ENCODE measurements around the gene ANTXR1.

Gene ANTXR1

GRCh38 chr2:69291721-69292120 is 278.7 kb downstream of the ANTXR1 start:
- no peak for DNase-seq

DNA sequence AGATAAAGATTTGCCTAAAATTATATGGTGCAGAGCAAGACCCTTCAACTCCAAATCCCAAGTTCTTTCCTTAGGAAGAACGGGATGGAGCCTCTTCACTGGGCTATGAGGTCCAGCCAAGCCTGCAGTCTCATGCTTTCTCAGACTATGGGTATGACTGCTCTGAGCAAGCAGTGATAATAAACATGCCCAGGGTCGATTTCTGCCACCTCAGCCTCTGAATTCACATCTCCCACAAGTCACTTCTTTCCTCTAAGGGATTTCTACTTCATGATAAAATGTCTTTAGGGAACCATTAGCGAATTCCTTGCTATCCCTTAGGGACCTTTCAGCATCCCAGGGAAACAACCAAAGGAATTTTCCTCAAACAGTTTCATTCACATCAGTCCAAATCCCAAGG is 279.3 kb downstream of the ANTXR1 start:
- no peak for DNase-seq

- no peak for DNase-seq
Observed at GRCh38 chr2:69296421-69296820, 283.4 kb downstream of the ANTXR1 start.

GRCh38 chr2:69297216-69297615 is 284.2 kb downstream of the ANTXR1 start:
- DNase-seq: no peak

DNA sequence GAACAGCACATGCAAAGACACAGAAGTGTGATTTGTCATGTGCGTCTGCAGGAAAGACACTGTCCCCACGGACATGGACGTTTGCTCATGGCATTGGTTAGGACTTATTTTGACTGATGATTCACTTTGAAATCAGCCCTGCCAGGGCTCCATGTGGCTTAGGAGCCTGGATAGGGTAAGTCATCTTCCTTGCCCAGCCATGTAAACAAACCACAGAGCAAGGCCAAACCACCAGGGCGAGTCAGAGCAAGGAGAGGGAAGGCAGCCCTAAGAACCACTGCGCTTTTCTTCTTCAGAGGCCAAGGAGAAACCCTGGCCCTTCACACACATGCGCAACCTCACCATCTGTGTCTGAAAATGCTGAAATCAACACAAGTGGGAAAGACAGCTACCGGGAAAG is 285.3 kb downstream of the ANTXR1 start:
- DNase-seq: no peak

DNA sequence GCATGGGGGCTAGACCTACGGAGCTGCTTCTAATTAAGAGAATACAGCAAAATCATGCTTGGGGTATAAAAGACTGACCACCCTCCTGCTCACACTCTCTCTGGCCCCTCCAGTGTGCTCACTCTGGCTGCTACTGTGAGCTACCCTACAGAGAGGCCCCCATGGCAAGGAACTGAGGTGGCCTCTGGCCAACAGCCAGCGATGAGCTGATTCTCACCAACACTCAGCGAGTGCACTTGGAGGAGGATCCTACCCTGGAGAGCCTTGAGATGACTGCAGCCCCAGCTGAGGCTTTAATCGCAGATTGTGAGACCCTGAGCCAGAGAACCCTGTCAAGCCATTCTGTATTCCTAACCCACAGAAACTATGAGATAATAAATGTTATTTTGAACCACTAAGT is 285.9 kb downstream of the ANTXR1 start:
- no peak for DNase-seq

Measured in CD4-positive, alpha-beta T cell treated with Interleukin-17A for 4 hours (primary cell).